Right cardiac atrium (tissue), 5 donors: ENCODE data around the gene BTG4. TPM values are rescaled to one million over a fixed set of nuclear protein-coding genes. Genes with fewer than 3 reads are reported as not detected.

Experiments used
- ATAC-seq, 2 donors: fragments of 200-7000 bp; cut with Tn5 transposase; one replicate each; pipeline versions ENCODE4 v1.8.0 to v1.9.1; 2020; ENCODE audit warnings: moderate library complexity in 2 of 2, mild to moderate bottlenecking in 1 of 2
- DNase-seq, 3 donors: peaks; one replicate each; pipeline ENCODE4 v3.0.0-alpha.2; 2020
- H3K27ac ChIP-seq: one replicate; pipeline ENCODE4 v1.5.1; 2013; ENCODE audit warnings: mild to moderate bottlenecking, low read length, control low read depth, moderate library complexity
- H3K27me3 ChIP-seq: one replicate; pipeline ENCODE4 v1.6.1; 2013; ENCODE audit not compliant: control insufficient read depth, insufficient read depth
- H3K4me1 ChIP-seq: one replicate; pipeline ENCODE4 v1.6.1; 2013; ENCODE audit warnings: low read length; ENCODE audit not compliant: control insufficient read depth, insufficient read depth
- H3K4me3 ChIP-seq: one replicate; pipeline ENCODE4 v1.5.1; 2013; ENCODE audit warnings: low read length, control low read depth
- H3K9me3 ChIP-seq: one replicate; pipeline ENCODE4 v1.6.1; 2013; ENCODE audit warnings: low read length; ENCODE audit not compliant: control insufficient read depth
- WGBS: extraction: QIAGEN DNeasy Blood & Tissue Kit; methylation state at CpG from one replicate; pipeline ENCODE4 v1.1.7; 2013; 5-methylcytosine and 5-hydroxymethylcytosine counted together
- intact Hi-C, 4 donors: fragments of 100-400 bp; cut with DNase I; formaldehyde crosslinking; loops; one replicate each; pipeline versions ENCODE4 v1.11.0 to v1.14.0; 2022 to 2023
- polyA plus RNA-seq: library from polyadenylated mRNA; stranded (reverse); fragments of 200-250 nt; gene quantifications from one replicate; pipeline ENCODE4 v1.2.3, GENCODE V29; 2013
- total RNA-seq, 4 donors: library from RNA; stranded (reverse); fragmentation: NEBNext Ultra II Directional; extraction: Animal tissue kit (Norgen Biotek cat#: 25700); gene quantifications; one replicate each; pipeline ENCODE4 v1.2.1, GENCODE V29; 2021
- donor health status: healthy with polysubstance abuse.
- donor health status: DM: no; HTN: yes; CAD: no.
- donor health status: DM: no; HTN: no; CAD: no.
- donor health status: DM: no; HTN: yes; CAD: no; lungs with severe emphysema.
- donor health status: DM: yes; HTN: yes; CAD: no.

Gene BTG4
- total and polyA plus RNA-seq, 5 donors = not detected

DNA sequence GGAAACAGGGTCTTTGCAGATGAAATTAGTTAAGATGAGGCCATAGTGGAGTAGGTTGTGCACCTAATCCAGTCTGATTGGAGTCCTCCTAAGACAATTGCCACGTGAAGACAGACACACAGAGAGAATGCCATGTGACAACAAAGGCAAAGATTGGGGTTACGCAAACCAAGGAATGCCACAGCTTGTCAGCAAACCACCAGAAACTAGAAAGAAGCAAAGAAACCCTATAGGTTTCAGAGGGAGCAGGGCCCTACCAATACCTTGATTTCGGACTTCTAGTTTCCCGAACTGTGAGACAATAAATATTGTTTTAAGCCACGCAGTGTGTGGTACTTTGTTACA, 20.2 kb upstream of the BTG4 start:
- Histone ChIP-seq H3K27ac (no peak overlapping the region), H3K9me3 (no peaks in the 10 kb centered on the region), H3K27me3 (no peaks in the 10 kb centered on the region), H3K4me3 (no peak overlapping the region), H3K4me1 (no peaks in the 10 kb centered on the region)
- intact Hi-C loops = no loop called here
- 82% methylated on average over 5 of the region's 5 CpGs for WGBS
- no peak for ATAC-seq
- no peak for DNase-seq

DNA sequence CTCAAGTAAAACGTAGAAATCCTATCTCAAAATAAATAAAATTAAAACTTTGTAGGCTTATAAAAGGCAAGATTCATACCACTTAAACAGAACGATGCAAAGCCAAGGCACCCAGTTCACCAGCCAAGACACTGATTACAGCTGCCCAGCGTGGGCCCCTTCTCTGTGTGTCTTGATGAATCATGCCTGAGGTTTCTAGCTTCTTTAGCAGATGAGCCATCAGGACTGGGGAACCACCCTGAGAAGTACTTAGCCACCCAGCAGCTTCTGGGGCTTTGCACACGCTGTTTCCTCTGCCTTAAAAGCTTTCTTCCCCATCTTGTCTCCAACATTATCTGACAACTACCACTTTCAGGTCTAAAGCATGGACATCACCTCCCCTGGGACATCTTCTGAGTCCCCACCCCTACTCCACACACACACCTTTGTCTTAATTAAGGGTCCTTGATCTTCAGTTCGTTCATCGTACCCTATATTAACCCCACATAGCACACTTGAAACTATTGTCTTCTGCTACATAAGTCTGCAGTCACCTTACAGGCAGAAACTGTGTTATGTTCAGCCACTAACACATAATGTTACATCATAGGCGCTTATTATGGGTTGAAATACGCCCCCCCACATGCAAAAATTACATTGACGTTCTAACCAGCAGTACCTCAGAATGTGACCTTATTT, 19.6 kb upstream of the BTG4 start:
- ATAC-seq (no peak), DNase-seq (no peak)
- no peaks in the 10 kb centered on the region for H3K9me3 ChIP-seq
- no peaks in the 10 kb centered on the region for H3K4me1 ChIP-seq
- H3K27ac ChIP-seq = no peak overlapping the region
- no peaks in the 10 kb centered on the region for H3K27me3 ChIP-seq
- H3K4me3 ChIP-seq = no peak overlapping the region
- WGBS = 76% methylated on average over 9 of the region's 9 CpGs
- intact Hi-C loops = no loop called here

DNA sequence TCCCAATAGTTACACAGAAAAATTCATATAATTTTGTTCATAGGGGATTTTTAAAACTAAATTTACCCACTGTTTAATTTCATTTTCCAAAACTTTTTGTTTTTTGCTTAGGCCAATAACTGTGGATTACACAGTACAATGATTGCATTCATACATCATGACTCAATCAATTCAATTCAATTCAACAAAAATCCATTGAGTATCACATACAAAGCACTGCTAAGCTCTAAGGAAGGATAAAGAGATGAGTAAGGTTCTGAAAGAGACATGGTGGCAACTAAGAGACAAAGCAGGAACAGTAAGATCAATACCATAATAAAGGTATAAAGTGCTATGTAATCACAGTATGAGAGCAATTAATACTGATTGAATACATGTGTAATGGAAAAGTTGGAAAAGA, 18.9 kb upstream of the BTG4 start:
- no peak overlapping the region for H3K4me3 ChIP-seq
- intact Hi-C loops = no loop called here
- no peaks in the 10 kb centered on the region for H3K4me1 ChIP-seq
- H3K9me3 ChIP-seq = no peaks in the 10 kb centered on the region
- ATAC-seq = no peak
- no peak overlapping the region for H3K27ac ChIP-seq
- no peak for DNase-seq
- H3K27me3 ChIP-seq = no peaks in the 10 kb centered on the region

DNA sequence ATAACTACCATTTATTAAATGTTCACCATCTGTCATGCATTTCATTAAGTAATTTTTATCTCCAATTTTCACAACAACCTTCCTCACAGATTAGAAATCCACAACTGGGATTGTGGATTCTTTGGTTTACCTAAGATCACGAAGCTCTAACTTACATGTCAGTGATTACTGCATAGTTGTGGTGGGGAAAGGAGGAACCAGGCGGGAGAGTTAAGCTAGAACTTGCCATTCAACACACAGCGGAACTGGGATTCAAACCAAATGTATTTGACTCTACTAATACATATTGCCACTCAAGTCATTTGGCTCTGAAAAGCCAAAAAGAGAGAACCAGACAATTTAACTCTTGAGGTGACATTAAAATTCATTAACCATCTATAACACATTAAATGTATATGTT, 17.9 kb upstream of the BTG4 start:
- H3K4me1 ChIP-seq = no peaks in the 10 kb centered on the region
- WGBS = 74% methylated on average over 3 of the region's 3 CpGs
- no peak overlapping the region for H3K4me3 ChIP-seq
- H3K9me3 ChIP-seq = no peaks in the 10 kb centered on the region
- no peaks in the 10 kb centered on the region for H3K27me3 ChIP-seq
- H3K27ac ChIP-seq = no peak overlapping the region
- intact Hi-C loops = no loop called here
- ATAC-seq (no peak), DNase-seq (no peak)

- no peaks in the 10 kb centered on the region for H3K9me3 ChIP-seq
- no peaks in the 10 kb centered on the region for H3K27me3 ChIP-seq
- intact Hi-C loops = no loop called here
- no peaks in the 10 kb centered on the region for H3K4me1 ChIP-seq
- ATAC-seq (no peak), DNase-seq (no peak)
- 41% methylated on average over 1 of the region's 1 CpG for WGBS
- H3K4me3 ChIP-seq = no peak overlapping the region
- H3K27ac ChIP-seq = no peak overlapping the region
Measured at GRCh38 chr11:111528557-111528956, 16.4 kb upstream of the BTG4 start.

GRCh38 chr11:111527279-111527678, 15.1 kb upstream of the BTG4 start:
- H3K27ac ChIP-seq = no peak overlapping the region
- intact Hi-C loops = no loop called here
- DNase-seq = no peak
- 85% methylated on average over 1 of the region's 1 CpG for WGBS
- H3K4me1 ChIP-seq = no peaks in the 10 kb centered on the region
- ATAC-seq = no peak
- H3K9me3 ChIP-seq = no peaks in the 10 kb centered on the region
- peaks cover 3% of the 10 kb centered on the region for H3K27me3 ChIP-seq
- no peak overlapping the region for H3K4me3 ChIP-seq

DNA sequence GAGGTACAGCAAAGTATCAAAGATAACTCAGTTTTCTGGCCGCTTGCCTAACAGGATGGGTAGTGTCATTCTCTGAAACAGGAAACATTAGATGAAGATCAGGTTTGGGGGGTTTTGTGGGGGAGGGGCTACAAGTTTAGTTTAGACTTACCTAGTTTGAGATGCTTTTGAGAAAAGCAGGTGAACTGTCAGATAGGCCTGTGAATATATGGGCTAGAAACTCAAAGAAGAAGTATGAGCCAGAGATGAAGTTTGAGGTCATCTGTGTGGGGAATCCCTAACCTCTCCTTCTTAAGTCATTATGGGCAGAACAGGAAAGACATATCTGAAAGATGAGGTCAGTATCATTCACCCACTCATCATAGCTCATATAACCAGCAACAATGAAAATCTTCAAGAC, 14.3 kb upstream of the BTG4 start:
- H3K27ac ChIP-seq = no peak overlapping the region
- H3K4me1 ChIP-seq = no peaks in the 10 kb centered on the region
- no peak for DNase-seq
- peaks cover 3% of the 10 kb centered on the region for H3K27me3 ChIP-seq
- no peak for ATAC-seq
- WGBS = 77% methylated on average over 1 of the region's 1 CpG
- intact Hi-C loops = no loop called here
- H3K9me3 ChIP-seq = no peaks in the 10 kb centered on the region
- H3K4me3 ChIP-seq = no peak overlapping the region

- intact Hi-C loops = no loop called here
- Histone ChIP-seq H3K9me3 (no peaks in the 10 kb centered on the region), H3K27me3 (peaks cover 3% of the 10 kb centered on the region), H3K4me3 (no peak overlapping the region), H3K4me1 (no peaks in the 10 kb centered on the region), H3K27ac (no peak overlapping the region)
- ATAC-seq = no peak
- no peak for DNase-seq
- 94% methylated on average over 1 of the region's 1 CpG for WGBS
Measured at GRCh38 chr11:111525456-111525855, 13.3 kb upstream of the BTG4 start.

- 47% methylated on average over 1 of the region's 1 CpG for WGBS
Measured at GRCh38 chr11:111524056-111524455, 11.9 kb upstream of the BTG4 start.

GRCh38 chr11:111523343-111523742, 11.2 kb upstream of the BTG4 start:
- WGBS = 97% methylated on average over 2 of the region's 2 CpGs

More at GRCh38 chr11:111524056-111524455, 11.9 kb upstream of the BTG4 start:
- no peaks in the 10 kb centered on the region for H3K9me3 ChIP-seq
- peaks cover 3% of the 10 kb centered on the region for H3K27me3 ChIP-seq
- DNase-seq = no peak
- intact Hi-C loops = no loop called here
- H3K4me1 ChIP-seq = no peaks in the 10 kb centered on the region
- H3K4me3 ChIP-seq = no peak overlapping the region
- ATAC-seq = no peak
- no peak overlapping the region for H3K27ac ChIP-seq

GRCh38 chr11:111522426-111522825, 10.2 kb upstream of the BTG4 start:
- Histone ChIP-seq H3K27ac (no peak overlapping the region), H3K4me3 (no peak overlapping the region), H3K9me3 (no peaks in the 10 kb centered on the region), H3K27me3 (peaks cover 3% of the 10 kb centered on the region), H3K4me1 (no peaks in the 10 kb centered on the region)
- intact Hi-C loops = no loop called here
- WGBS = 85% methylated on average over 5 of the region's 5 CpGs
- no peak for DNase-seq
- ATAC-seq = no peak

More at GRCh38 chr11:111523343-111523742, 11.2 kb upstream of the BTG4 start:
- no peaks in the 10 kb centered on the region for H3K9me3 ChIP-seq
- no peak overlapping the region for H3K27ac ChIP-seq
- H3K27me3 ChIP-seq = peaks cover 3% of the 10 kb centered on the region
- DNase-seq = no peak
- intact Hi-C loops = no loop called here
- no peak overlapping the region for H3K4me3 ChIP-seq
- ATAC-seq = no peak
- H3K4me1 ChIP-seq = no peaks in the 10 kb centered on the region

DNA sequence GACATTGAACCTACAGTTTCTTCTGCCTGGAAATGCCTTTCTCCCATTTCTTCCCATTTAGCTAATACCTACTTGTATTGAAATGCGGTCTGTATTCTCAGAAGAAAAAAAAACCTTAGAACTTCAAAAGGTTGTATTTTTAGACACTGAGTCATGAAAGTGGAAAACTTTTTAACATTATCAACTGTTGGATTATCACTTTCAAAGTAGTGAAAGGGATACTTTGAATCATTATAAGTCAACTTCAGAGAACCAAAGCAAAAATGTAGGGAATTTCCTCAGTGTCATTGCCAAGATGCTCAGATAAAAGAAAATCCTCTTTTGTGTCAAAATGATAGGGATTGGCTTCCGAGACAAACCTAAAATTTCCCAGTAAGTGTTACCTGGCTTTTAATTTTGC, 8.9 kb upstream of the BTG4 start:
- ATAC-seq = no peak
- no peak overlapping the region for H3K4me3 ChIP-seq
- 58% methylated on average over 2 of the region's 2 CpGs for WGBS

More for the DNA sequence above, 8.9 kb upstream of the BTG4 start:
- DNase-seq = no peak
- intact Hi-C loops = no loop called here
- peaks cover 3% of the 10 kb centered on the region for H3K27me3 ChIP-seq
- no peaks in the 10 kb centered on the region for H3K9me3 ChIP-seq
- no peak overlapping the region for H3K27ac ChIP-seq
- H3K4me1 ChIP-seq = no peaks in the 10 kb centered on the region
